H1 (cell line): ENCODE data around the gene CDCP1. TPM values are rescaled to one million over a fixed set of nuclear protein-coding genes. Genes with fewer than 3 reads are reported as not detected.

Experiments used
- CHD7 ChIP-seq: fragments of 300-600 bp; sonication (generic); IDR thresholded peaks from 2 replicates; pipeline ENCODE4 v1.7.1; 2012; ENCODE audit warnings: low read length, moderate library complexity, mild to moderate bottlenecking, inconsistent platforms; ENCODE audit not compliant: insufficient replicate concordance
- EP300 ChIP-seq, 2 experiments: IDR thresholded peaks; 1 replicate in 1 of 2; 2 replicates in 1 of 2; pipeline ENCODE4 v1.6.1; 2011 to 2012; ENCODE audit warnings: low read depth in 2 of 2, low read length in 2 of 2, mild to moderate bottlenecking in 2 of 2, borderline replicate concordance in 1 of 2, inconsistent platforms in 1 of 2, moderate library complexity in 1 of 2
- HDAC2 ChIP-seq, 2 experiments: fragments of 300-600 bp in 1 of 2; sonication (generic) in 1 of 2; IDR thresholded peaks; 2 replicates each; pipeline ENCODE4 v1.6.1; 2011 to 2012; ENCODE audit warnings: low read depth in 2 of 2, low read length in 2 of 2, mild to moderate bottlenecking in 2 of 2, moderate library complexity in 2 of 2, borderline replicate concordance in 1 of 2, inconsistent platforms in 1 of 2
- JUN ChIP-seq: IDR thresholded peaks from 2 replicates; pipeline ENCODE4 v1.6.1; 2011; ENCODE audit warnings: low read depth, mild to moderate bottlenecking, improper control_type of control experiment, low read length
- POU5F1 ChIP-seq: IDR thresholded peaks from 2 replicates; pipeline ENCODE4 v1.6.1; 2011; ENCODE audit warnings: low read depth, mild to moderate bottlenecking, low read length, moderate library complexity
- RBBP5 ChIP-seq: IDR thresholded peaks from 2 replicates; pipeline ENCODE4 v1.7.1; 2012; ENCODE audit warnings: low read depth, mild to moderate bottlenecking, inconsistent platforms, low read length, moderate library complexity, borderline replicate concordance
- SIRT6 ChIP-seq: IDR thresholded peaks from one replicate; pipeline ENCODE4 v1.7.1; 2012; ENCODE audit warnings: low read length, inconsistent platforms
- polyA plus RNA-seq, 7 experiments: library from polyadenylated mRNA; depleted of rRNA in 3 of 7; stranded (reverse) in 5 of 7; unstranded in 2 of 7; fragments of >200 nt in 5 of 7; fragments of 200-250 nt in 2 of 7; gene quantifications; 1 replicate in 5 of 7; 2 replicates in 1 of 7; 4 replicates in 1 of 7; pipeline versions ENCODE4 v1.2.1 to v1.2.3, GENCODE V29; 2011 to 2013; ENCODE audit warnings: missing spikeins in 2 of 7, mixed read lengths in 2 of 7
- total RNA-seq: library from RNA; stranded (reverse); fragmentation: NEBNext Ultra II Directional; extraction: Animal tissue kit (Norgen Biotek cat#: 25700); gene quantifications from 2 replicates; pipeline ENCODE4 v1.2.1, GENCODE V29; 2021
- TF ChIP-seq, protein P1 (sequence below): IDR thresholded peaks from 2 replicates; pipeline ENCODE4 v1.6.1; 2011; ENCODE audit warnings: low read length, improper control_type of control experiment

Gene CDCP1
- total and polyA plus RNA-seq, 2 of the 8 experiments (the other 6 are each of a cell fraction or from before 2014, with no cell fraction given), result 10.0 to 23.3 TPM

GRCh38 chr3:45134758-45135521 is 11.2 kb downstream of the CDCP1 start (continued):
- TF ChIP-seq EP300 (IDR thresholded peaks at IDR 0.05; ENCODE audit: borderline replicate concordance in 1 of 2, low read depth in 2 of 2, low read length in 2 of 2) (no peak), POU5F1 (no peak), HDAC2 (IDR thresholded peaks at IDR 0.05; ENCODE audit: borderline replicate concordance in 1 of 2, low read depth in 2 of 2, low read length in 2 of 2) (no peak), SIRT6 (no peak), JUN (no peak), CHD7 (no peak), RBBP5 (no peak)
- TF ChIP-seq, protein P1, sequence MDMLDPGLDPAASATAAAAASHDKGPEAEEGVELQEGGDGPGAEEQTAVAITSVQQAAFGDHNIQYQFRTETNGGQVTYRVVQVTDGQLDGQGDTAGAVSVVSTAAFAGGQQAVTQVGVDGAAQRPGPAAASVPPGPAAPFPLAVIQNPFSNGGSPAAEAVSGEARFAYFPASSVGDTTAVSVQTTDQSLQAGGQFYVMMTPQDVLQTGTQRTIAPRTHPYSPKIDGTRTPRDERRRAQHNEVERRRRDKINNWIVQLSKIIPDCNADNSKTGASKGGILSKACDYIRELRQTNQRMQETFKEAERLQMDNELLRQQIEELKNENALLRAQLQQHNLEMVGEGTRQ, result no peak
